Endometrial microvascular endothelial cells (primary cell): ENCODE data around the gene ZDHHC19. TPM values are rescaled to one million over a fixed set of nuclear protein-coding genes. Genes with fewer than 3 reads are reported as not detected.
"Not testable (repeated sequence)": the region's sequence is repeated elsewhere in the genome, so short reads cannot be mapped to it uniquely, and the experiment has no call there.

Source experiments
- in situ Hi-C: cut with HindIII; loops from 2 replicates; pipeline ENCODE4 v1.10.0; 2017; ENCODE audit warnings: low sequenced_read_pairs, low pct_unique_long_range_greater_than_20kb; ENCODE audit errors: inconsistent ontology term
- total RNA-seq: library from RNA; depleted of rRNA; stranded (reverse); fragments of >200 nt; gene quantifications from one replicate; pipeline ENCODE4 v1.2.3, GENCODE V29; 2015; ENCODE audit errors: inconsistent ontology term

Gene ZDHHC19
- total RNA-seq, 1 donor from 2014 or later = not detected

- in situ Hi-C loops = no loop called here
Observed at GRCh38 chr3:196186651-196187573, 24.3 kb downstream of the ZDHHC19 start.

GRCh38 chr3:196184881-196185280 lies 26.3 kb downstream of the ZDHHC19 start:
- in situ Hi-C loops = no loop called here

- in situ Hi-C loops = not testable (repeated sequence)
Observed at GRCh38 chr3:196184169-196184432, 27.1 kb downstream of the ZDHHC19 start.

- in situ Hi-C loops = no loop called here
Observed at GRCh38 chr3:196181127-196181546, 30.1 kb downstream of the ZDHHC19 start.

GRCh38 chr3:196180346-196180745 lies 30.9 kb downstream of the ZDHHC19 start:
- in situ Hi-C loops = no loop called here

- in situ Hi-C loops = no loop called here
Observed at GRCh38 chr3:196179380-196180308, 31.6 kb downstream of the ZDHHC19 start.

- in situ Hi-C loops = no loop called here
Observed at GRCh38 chr3:196178993-196179379, 32.2 kb downstream of the ZDHHC19 start.

GRCh38 chr3:196177967-196178366 lies 33.2 kb downstream of the ZDHHC19 start:
- in situ Hi-C loops = no loop called here

- in situ Hi-C loops = no loop called here
Observed at GRCh38 chr3:196177567-196177966, 33.6 kb downstream of the ZDHHC19 start.

GRCh38 chr3:196175722-196176121 lies 35.5 kb downstream of the ZDHHC19 start:
- in situ Hi-C loops = no loop called here

- in situ Hi-C loops = no loop called here
Observed at GRCh38 chr3:196175116-196175625, 36.0 kb downstream of the ZDHHC19 start.

- in situ Hi-C loops = no loop called here
Observed at GRCh38 chr3:196174652-196175051, 36.5 kb downstream of the ZDHHC19 start.

- in situ Hi-C loops = not testable (repeated sequence)
Observed at GRCh38 chr3:196170296-196170695, 40.9 kb downstream of the ZDHHC19 start.

GRCh38 chr3:196169836-196170240 lies 41.4 kb downstream of the ZDHHC19 start:
- in situ Hi-C loops = no loop called here

- in situ Hi-C loops = no loop called here
Observed at GRCh38 chr3:196168808-196169391, 42.3 kb downstream of the ZDHHC19 start.

GRCh38 chr3:196166741-196167140 lies 44.5 kb downstream of the ZDHHC19 start:
- in situ Hi-C loops = no loop called here

- in situ Hi-C loops = no loop called here
Observed at GRCh38 chr3:196165850-196166249, 45.4 kb downstream of the ZDHHC19 start.

- in situ Hi-C loops = not testable (repeated sequence)
Observed at GRCh38 chr3:196165006-196165575, 46.1 kb downstream of the ZDHHC19 start.

- in situ Hi-C loops = no loop called here
Observed at GRCh38 chr3:196164576-196164975, 46.6 kb downstream of the ZDHHC19 start.
